Stimulated activated CD8-positive, alpha-beta memory T cell treated with anti-CD3 and anti-CD28 coated beads, Interleukin-12 subunit alpha, Interleukin-12 subunit beta, amount 100 ng/mL, for 24 hours (primary cell): ENCODE results near the gene CATSPER3.

Experiments
- DNase-seq: peaks from one replicate; pipeline ENCODE4 v3.0.0-alpha.2; 2020; ENCODE audit errors: extremely low read depth

CATSPER3 gene

GRCh38 chr5:135029477-135030122, 61.9 kb downstream of the CATSPER3 start:
- no peak for DNase-seq

GRCh38 chr5:135030123-135030955, 62.6 kb downstream of the CATSPER3 start:
- DNase-seq, result no peak

- no peak for DNase-seq
These were observed 63.5 kb downstream of the CATSPER3 start for GRCh38 chr5:135030956-135031812.

GRCh38 chr5:135031813-135032694, 64.3 kb downstream of the CATSPER3 start:
- no peak for DNase-seq

GRCh38 chr5:135032695-135032998, 64.9 kb downstream of the CATSPER3 start:
- no peak for DNase-seq

- no peak for DNase-seq
These were observed 65.5 kb downstream of the CATSPER3 start for GRCh38 chr5:135032999-135033861.

GRCh38 chr5:135033901-135034235, 66.2 kb downstream of the CATSPER3 start, which contains the start of gene PITX1:
Gene PITX1, minus strand, starts transcription at chr5:135034228. Its CDS starts 347 bp downstream, at chr5:135033881.
- no peak for DNase-seq

- DNase-seq, result no peak
These were observed 66.7 kb downstream of the CATSPER3 start for GRCh38 chr5:135034236-135034962.

GRCh38 chr5:135034963-135035677, 67.4 kb downstream of the CATSPER3 start:
- no peak for DNase-seq

GRCh38 chr5:135035678-135036030, 67.9 kb downstream of the CATSPER3 start:
- DNase-seq, result no peak

- DNase-seq, result no peak
These were observed 68.7 kb downstream of the CATSPER3 start for GRCh38 chr5:135036405-135036804.

GRCh38 chr5:135037519-135038204, 70.0 kb downstream of the CATSPER3 start:
- no peak for DNase-seq

- DNase-seq, result no peak
These were observed 70.6 kb downstream of the CATSPER3 start for GRCh38 chr5:135038205-135038812.

GRCh38 chr5:135038813-135039270, 71.1 kb downstream of the CATSPER3 start:
- DNase-seq, result no peak

GRCh38 chr5:135039271-135040033, 71.7 kb downstream of the CATSPER3 start:
- DNase-seq, result no peak

GRCh38 chr5:135040034-135040332, 72.3 kb downstream of the CATSPER3 start:
- no peak for DNase-seq

- no peak for DNase-seq
These were observed 72.8 kb downstream of the CATSPER3 start for GRCh38 chr5:135040333-135041144.
